K562 (cell line): ENCODE measurements around the gene SLX9. TPM values are rescaled to one million over a fixed set of nuclear protein-coding genes. Genes with fewer than 3 reads are reported as not detected.

Experiments used
- ELF2 ChIP-seq: fragments of 250-450 bp; sonication (Bioruptor Pico); IDR thresholded peaks from 2 replicates; pipeline ENCODE4 v1.5.0; 2021; ENCODE audit warnings: mild to moderate bottlenecking
- FOXJ2 ChIP-seq: fragments of 200-800 bp; sonication (Bioruptor generic); IDR thresholded peaks from 2 replicates; pipeline ENCODE4 v1.6.1; 2016; ENCODE audit warnings: missing genetic modification characterization, missing compliant biosample characterization
- HOXB6 ChIP-seq: fragments of 250-450 bp; sonication (Bioruptor Pico); IDR thresholded peaks from 2 replicates; pipeline ENCODE4 v1.5.1; 2022; ENCODE audit warnings: mild to moderate bottlenecking, borderline replicate concordance
- IFI16 ChIP-seq: fragments of 250-450 bp; sonication (Bioruptor Pico); IDR thresholded peaks from 2 replicates; pipeline ENCODE4 v2.1.2; 2022; ENCODE audit warnings: mild to moderate bottlenecking, inconsistent platforms
- NCOA6 ChIP-seq: fragments of 450-650 bp; IDR thresholded peaks from 2 replicates; pipeline ENCODE4 v1.6.1; 2017; ENCODE audit warnings: mild to moderate bottlenecking
- NCOR1 ChIP-seq: fragments of 450-650 bp; IDR thresholded peaks from 2 replicates; pipeline ENCODE4 v1.6.1; 2016; ENCODE audit warnings: mild to moderate bottlenecking, moderate library complexity
- NFE2 ChIP-seq: IDR thresholded peaks from 2 replicates; pipeline ENCODE4 v1.6.1; 2014; ENCODE audit warnings: antibody characterized with exemption, low read depth
- NFYB ChIP-seq: IDR thresholded peaks from 2 replicates; pipeline ENCODE4 v1.6.1; 2011; ENCODE audit warnings: mild to moderate bottlenecking, moderate library complexity; ENCODE audit not compliant: insufficient read length; ENCODE audit errors: extremely low read depth
- PHB2 ChIP-seq: fragments of 450-650 bp; IDR thresholded peaks from 2 replicates; pipeline ENCODE4 v1.6.1; 2017; ENCODE audit warnings: low read depth
- PHF21A ChIP-seq: fragments of 450-650 bp; IDR thresholded peaks from 2 replicates; pipeline ENCODE4 v1.6.1; 2017; ENCODE audit warnings: low read depth, borderline replicate concordance
- RBM17 ChIP-seq: fragments of 200-400 bp; formaldehyde crosslinking; IDR thresholded peaks from 2 replicates; pipeline ENCODE4 v1.6.1; 2017; ENCODE audit warnings: low read depth, mild to moderate bottlenecking, low read length, borderline replicate concordance
- SNRNP70 ChIP-seq: fragments of 200-400 bp; formaldehyde crosslinking; optimal IDR thresholded peaks from 2 replicates; pipeline ENCODE3; 2017; ENCODE audit warnings: low read depth, low read length
- SP1 ChIP-seq: sonication (generic); formaldehyde crosslinking; IDR thresholded peaks from 2 replicates; pipeline ENCODE4 v1.8.1; 2022; ENCODE audit warnings: mild to moderate bottlenecking, missing genetic modification reagents
- TAF7 ChIP-seq: fragments of 450-650 bp; IDR thresholded peaks from 2 replicates; pipeline ENCODE4 v1.6.1; 2016; ENCODE audit warnings: missing genetic modification characterization, missing compliant biosample characterization
- ZNF124 ChIP-seq: sonication (generic); formaldehyde crosslinking; IDR thresholded peaks from 2 replicates; pipeline ENCODE4 v1.8.1; 2022; ENCODE audit warnings: missing genetic modification reagents
- ZNF184 ChIP-seq: sonication (generic); formaldehyde crosslinking; IDR thresholded peaks from 2 replicates; pipeline ENCODE4 v1.5.0; 2020; ENCODE audit warnings: missing genetic modification reagents
- polyA plus RNA-seq, 8 experiments: library from polyadenylated mRNA; depleted of rRNA in 4 of 8; stranded (reverse) in 5 of 8; unstranded in 3 of 8; fragments of >200 nt; fragmentation: Nextera tagmentation in 2 of 8; fragmentation: Illumina TruSeq in 1 of 8; extraction: Ambion mirVana in 2 of 8; extraction: Trizol in 1 of 8; gene quantifications; 2 replicates each; pipeline versions ENCODE4 v1.2.1 to v1.2.3, GENCODE V29; 2011 to 2014; ENCODE audit warnings: inconsistent platforms in 1 of 8, missing spikeins in 1 of 8
- total RNA-seq, 7 experiments: library from RNA; depleted of rRNA in 6 of 7; stranded (reverse); fragments of >200 nt in 6 of 7; fragmentation: Illumina TruSeq in 2 of 7; extraction: Trizol in 2 of 7; gene quantifications; 2 replicates each; pipeline versions ENCODE4 v1.2.1 to v1.2.3, GENCODE V29; 2011 to 2021; ENCODE audit warnings: low replicate concordance in 1 of 7
- TF ChIP-seq, protein P1 (sequence below), 2 experiments: IDR thresholded peaks in 1 of 2; conservative IDR thresholded peaks in 1 of 2; 2 replicates each; pipeline ENCODE4 v1.6.1; 2016; ENCODE audit warnings: low read depth in 2 of 2, mild to moderate bottlenecking in 1 of 2, missing compliant biosample characterization in 1 of 2, missing genetic modification characterization in 1 of 2, moderate library complexity in 1 of 2
- TF ChIP-seq, protein P2 (sequence below): sonication (generic); formaldehyde crosslinking; IDR thresholded peaks from 2 replicates; pipeline ENCODE4 v1.8.0; 2022; ENCODE audit warnings: mild to moderate bottlenecking, missing genetic modification reagents
- TF ChIP-seq, protein P3 (sequence below): fragments of 250-450 bp; sonication (Bioruptor Pico); IDR thresholded peaks from 2 replicates; pipeline ENCODE4 v1.4.0; 2020; ENCODE audit warnings: borderline replicate concordance
- TF ChIP-seq, protein P4 (sequence below): fragments of 450-650 bp; IDR thresholded peaks from 2 replicates; pipeline ENCODE4 v1.6.1; 2016

SLX9 gene
- total and polyA plus RNA-seq, 9 of the 15 experiments (the other 6 are each of a cell fraction or from before 2014, with no cell fraction given): 1.2 to 75.5 (median 16.5) TPM

DNA sequence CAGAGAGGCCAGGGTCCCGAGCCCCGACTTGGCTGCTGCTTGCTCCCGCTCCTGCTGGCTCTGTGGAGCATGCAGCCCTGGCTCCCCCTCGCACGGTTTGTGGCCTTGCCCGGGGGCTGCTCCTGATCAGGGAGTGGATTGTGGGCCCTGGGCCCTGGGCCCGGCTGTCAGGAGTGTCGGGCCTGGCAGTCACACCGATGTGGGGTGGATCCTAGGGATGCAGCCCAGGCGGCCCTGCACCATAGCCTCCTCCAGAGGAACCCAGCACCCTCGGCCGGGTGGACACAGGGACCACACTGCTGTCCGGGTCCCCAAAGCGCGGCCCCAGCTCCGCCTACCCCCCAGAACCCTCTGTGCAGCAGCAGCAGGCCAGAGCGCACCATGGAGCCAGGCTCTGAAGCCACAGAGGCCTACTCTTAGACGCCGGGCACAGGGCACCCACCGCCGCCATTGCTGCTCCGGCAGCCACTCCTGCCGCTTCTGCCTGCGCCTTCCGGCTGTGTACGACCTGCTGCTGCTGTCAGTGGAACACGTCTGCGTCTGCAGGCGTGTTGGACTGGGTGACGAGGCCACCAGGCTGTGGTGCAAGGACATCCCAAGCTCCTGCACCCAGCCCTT, 9.4 kb downstream of the SLX9 start (continued):
- TF ChIP-seq, protein P1, sequence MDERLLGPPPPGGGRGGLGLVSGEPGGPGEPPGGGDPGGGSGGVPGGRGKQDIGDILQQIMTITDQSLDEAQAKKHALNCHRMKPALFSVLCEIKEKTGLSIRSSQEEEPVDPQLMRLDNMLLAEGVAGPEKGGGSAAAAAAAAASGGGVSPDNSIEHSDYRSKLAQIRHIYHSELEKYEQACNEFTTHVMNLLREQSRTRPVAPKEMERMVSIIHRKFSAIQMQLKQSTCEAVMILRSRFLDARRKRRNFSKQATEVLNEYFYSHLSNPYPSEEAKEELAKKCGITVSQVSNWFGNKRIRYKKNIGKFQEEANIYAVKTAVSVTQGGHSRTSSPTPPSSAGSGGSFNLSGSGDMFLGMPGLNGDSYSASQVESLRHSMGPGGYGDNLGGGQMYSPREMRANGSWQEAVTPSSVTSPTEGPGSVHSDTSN (CRISPR knock-in tag; IDR thresholded peaks at IDR 0.05; ENCODE audit: low read depth): no peak
- TF ChIP-seq, protein P1 (tag; conservative IDR thresholded peaks at IDR 0.05; ENCODE audit: low read depth): no peak
- TF ChIP-seq SP1 (CRISPR knock-in tag): no peak
- no peak for TF ChIP-seq NCOR1
- no peak for TF ChIP-seq NFE2
- TF ChIP-seq IFI16 (CRISPR knock-in tag): no peak
- TF ChIP-seq, protein P2, sequence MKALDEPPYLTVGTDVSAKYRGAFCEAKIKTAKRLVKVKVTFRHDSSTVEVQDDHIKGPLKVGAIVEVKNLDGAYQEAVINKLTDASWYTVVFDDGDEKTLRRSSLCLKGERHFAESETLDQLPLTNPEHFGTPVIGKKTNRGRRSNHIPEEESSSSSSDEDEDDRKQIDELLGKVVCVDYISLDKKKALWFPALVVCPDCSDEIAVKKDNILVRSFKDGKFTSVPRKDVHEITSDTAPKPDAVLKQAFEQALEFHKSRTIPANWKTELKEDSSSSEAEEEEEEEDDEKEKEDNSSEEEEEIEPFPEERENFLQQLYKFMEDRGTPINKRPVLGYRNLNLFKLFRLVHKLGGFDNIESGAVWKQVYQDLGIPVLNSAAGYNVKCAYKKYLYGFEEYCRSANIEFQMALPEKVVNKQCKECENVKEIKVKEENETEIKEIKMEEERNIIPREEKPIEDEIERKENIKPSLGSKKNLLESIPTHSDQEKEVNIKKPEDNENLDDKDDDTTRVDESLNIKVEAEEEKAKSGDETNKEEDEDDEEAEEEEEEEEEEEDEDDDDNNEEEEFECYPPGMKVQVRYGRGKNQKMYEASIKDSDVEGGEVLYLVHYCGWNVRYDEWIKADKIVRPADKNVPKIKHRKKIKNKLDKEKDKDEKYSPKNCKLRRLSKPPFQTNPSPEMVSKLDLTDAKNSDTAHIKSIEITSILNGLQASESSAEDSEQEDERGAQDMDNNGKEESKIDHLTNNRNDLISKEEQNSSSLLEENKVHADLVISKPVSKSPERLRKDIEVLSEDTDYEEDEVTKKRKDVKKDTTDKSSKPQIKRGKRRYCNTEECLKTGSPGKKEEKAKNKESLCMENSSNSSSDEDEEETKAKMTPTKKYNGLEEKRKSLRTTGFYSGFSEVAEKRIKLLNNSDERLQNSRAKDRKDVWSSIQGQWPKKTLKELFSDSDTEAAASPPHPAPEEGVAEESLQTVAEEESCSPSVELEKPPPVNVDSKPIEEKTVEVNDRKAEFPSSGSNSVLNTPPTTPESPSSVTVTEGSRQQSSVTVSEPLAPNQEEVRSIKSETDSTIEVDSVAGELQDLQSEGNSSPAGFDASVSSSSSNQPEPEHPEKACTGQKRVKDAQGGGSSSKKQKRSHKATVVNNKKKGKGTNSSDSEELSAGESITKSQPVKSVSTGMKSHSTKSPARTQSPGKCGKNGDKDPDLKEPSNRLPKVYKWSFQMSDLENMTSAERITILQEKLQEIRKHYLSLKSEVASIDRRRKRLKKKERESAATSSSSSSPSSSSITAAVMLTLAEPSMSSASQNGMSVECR (CRISPR knock-in tag): peak; percentile 39; the same call in 1 of the 2 replicates
- TF ChIP-seq NCOA6: no peak
- no peak for TF ChIP-seq PHB2
- no peak for TF ChIP-seq ELF2 (CRISPR knock-in tag)
- no peak for TF ChIP-seq NFYB
- TF ChIP-seq PHF21A: no peak
- no peak for TF ChIP-seq FOXJ2 (tag)
- TF ChIP-seq ZNF124 (CRISPR knock-in tag): no peak
- TF ChIP-seq, protein P3, sequence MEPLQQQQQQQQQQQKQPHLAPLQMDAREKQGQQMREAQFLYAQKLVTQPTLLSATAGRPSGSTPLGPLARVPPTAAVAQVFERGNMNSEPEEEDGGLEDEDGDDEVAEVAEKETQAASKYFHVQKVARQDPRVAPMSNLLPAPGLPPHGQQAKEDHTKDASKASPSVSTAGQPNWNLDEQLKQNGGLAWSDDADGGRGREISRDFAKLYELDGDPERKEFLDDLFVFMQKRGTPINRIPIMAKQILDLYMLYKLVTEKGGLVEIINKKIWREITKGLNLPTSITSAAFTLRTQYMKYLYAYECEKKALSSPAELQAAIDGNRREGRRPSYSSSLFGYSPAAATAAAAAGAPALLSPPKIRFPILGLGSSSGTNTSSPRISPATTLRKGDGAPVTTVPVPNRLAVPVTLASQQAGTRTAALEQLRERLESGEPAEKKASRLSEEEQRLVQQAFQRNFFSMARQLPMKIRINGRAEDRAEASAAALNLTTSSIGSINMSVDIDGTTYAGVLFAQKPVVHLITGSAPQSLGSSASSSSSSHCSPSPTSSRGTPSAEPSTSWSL (CRISPR knock-in tag): no peak
- TF ChIP-seq RBM17: no peak
- no peak for TF ChIP-seq HOXB6 (CRISPR knock-in tag)
- no peak for TF ChIP-seq ZNF184 (CRISPR knock-in tag)
- TF ChIP-seq, protein P4, sequence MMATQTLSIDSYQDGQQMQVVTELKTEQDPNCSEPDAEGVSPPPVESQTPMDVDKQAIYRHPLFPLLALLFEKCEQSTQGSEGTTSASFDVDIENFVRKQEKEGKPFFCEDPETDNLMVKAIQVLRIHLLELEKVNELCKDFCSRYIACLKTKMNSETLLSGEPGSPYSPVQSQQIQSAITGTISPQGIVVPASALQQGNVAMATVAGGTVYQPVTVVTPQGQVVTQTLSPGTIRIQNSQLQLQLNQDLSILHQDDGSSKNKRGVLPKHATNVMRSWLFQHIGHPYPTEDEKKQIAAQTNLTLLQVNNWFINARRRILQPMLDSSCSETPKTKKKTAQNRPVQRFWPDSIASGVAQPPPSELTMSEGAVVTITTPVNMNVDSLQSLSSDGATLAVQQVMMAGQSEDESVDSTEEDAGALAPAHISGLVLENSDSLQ: peak; percentile 20; the same call in 1 of the 2 replicates
- no peak for TF ChIP-seq TAF7
- no peak for TF ChIP-seq SNRNP70
